Nephron progenitor cell (in vitro differentiated cells): ENCODE data around the gene NUP205.
A peak's percentile ranks its signal among the peaks of the same experiment; 100 is the strongest.

Experiments
- DNase-seq: peaks from one replicate; pipeline ENCODE4 v3.0.0; 2021
- H3K27ac Mint-ChIP-seq: 2 replicates; pipeline ENCODE4 v1.8.0; 2021; ENCODE audit warnings: mild to moderate bottlenecking, moderate library complexity, mixed read lengths
- H3K27me3 Mint-ChIP-seq: 2 replicates; pipeline ENCODE4 v1.8.0; 2021; ENCODE audit warnings: mild to moderate bottlenecking, low read depth, mixed read lengths; ENCODE audit not compliant: poor library complexity
- H3K36me3 Mint-ChIP-seq: 2 replicates; pipeline ENCODE4 v1.8.0; 2021; ENCODE audit warnings: low read depth, mixed read lengths
- H3K4me1 Mint-ChIP-seq: 2 replicates; pipeline ENCODE4 v1.8.0; 2021; ENCODE audit warnings: mixed read lengths
- H3K4me3 Mint-ChIP-seq: 2 replicates; pipeline ENCODE4 v1.8.0; 2021; ENCODE audit warnings: mild to moderate bottlenecking, moderate library complexity, mixed read lengths
- H3K9me3 Mint-ChIP-seq: 2 replicates; pipeline ENCODE4 v1.8.0; 2021; ENCODE audit warnings: mild to moderate bottlenecking, moderate library complexity, mixed read lengths
- CTCF ChIP-seq: fragments of 200-600 bp; sonication (generic); IDR thresholded peaks from 2 replicates; pipeline ENCODE4 v1.5.0; 2021; ENCODE audit warnings: antibody characterized with exemption

NUP205 gene

DNA sequence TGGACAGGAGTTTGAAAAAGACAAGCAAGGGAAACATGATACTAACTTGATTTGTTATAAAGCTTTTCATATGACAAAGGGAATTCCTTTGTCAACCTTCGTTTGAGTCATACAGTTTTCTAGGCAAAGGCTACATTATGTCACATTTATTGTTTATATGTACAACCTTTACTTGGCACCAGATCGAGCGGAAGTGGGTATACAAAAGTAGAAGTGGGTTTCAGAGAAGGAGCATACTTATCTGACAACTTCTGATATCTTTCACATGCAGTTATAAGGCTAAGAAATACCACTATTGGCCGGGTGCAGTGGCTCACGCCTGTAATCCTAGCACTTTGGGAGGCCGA, 115.6 kb downstream of the NUP205 start:
- peaks cover 7% of the 10 kb centered on the region for H3K9me3 Mint-ChIP-seq
- peaks cover 25% of the 10 kb centered on the region for H3K4me1 Mint-ChIP-seq
- H3K36me3 Mint-ChIP-seq = peaks cover 41% of the 10 kb centered on the region
- TF ChIP-seq CTCF = no peak
- no peak for DNase-seq
- peak overlapping the region; percentile 4 for H3K27ac Mint-ChIP-seq
- no peaks in the 10 kb centered on the region for H3K27me3 Mint-ChIP-seq
- H3K4me3 Mint-ChIP-seq = no peak overlapping the region

DNA sequence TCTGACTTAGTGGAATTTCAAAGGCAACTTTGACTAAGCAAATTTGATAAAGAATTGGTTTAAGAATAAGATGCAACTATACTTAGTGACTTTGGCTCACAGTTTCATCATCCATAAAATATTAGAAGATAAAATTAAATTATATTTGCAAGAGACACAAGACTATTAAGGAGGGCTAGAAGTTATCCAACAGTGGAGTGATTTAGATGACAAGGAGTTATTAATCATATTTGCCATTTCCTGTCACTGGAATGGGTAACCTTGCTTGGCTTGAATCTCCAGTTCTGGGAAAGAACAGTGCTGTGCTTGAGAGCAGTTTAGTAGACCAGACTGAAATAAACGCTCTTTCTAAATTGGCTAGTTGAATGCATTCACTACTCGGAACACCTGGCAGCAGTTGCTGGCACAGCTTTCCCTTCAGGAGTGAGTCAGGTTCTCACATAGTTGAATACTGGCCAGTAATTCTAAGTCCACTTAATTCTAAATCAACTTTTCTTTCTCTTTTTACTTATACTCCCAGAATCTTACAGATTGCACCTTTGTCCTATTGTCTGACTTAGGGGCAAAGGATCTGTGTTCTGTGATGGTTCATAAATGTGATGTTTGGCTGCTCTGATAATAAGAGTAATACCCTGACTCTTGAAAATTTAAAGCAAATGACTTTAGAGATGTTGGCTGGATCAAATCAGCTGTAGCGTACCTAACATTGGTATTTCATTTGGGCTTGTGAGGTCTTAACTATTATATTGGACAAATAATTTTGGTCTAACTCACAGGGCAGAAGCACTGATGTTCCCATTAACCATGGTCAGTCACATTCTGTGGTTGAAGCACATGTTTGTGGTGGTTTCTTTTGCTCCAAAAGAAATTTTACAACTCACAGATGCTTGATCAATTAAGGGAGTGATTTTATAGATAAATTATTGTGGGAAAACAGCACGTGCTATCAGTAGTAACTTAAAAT, 121.2 kb downstream of the NUP205 start:
- no peak for DNase-seq
- Mint-ChIP-seq H3K27ac (no peak overlapping the region), H3K4me3 (no peak overlapping the region), H3K9me3 (no peaks in the 10 kb centered on the region), H3K27me3 (peaks cover 4% of the 10 kb centered on the region), H3K4me1 (peaks cover 6% of the 10 kb centered on the region), H3K36me3 (peaks cover 36% of the 10 kb centered on the region)
- TF ChIP-seq CTCF = no peak

DNA sequence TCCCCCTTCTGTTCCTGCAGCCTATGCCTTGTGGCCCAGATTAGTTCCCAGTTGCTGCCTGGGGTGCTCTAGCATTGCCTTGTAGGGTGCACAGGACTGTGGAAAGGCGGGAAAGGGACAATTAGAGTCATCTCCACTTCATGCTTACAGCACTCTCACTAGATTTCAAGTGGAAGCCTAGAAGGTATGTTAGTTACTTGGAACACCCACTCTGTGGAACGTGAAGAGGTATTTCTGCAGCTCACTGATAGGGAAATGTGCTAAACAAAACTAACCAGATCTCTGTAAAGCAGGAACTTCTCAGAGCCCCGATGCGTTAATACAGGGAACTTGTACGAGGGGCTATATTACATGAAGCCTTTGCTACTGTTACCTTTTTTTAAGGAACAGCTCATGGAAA, 124.0 kb downstream of the NUP205 start:
- no peak for TF ChIP-seq CTCF
- H3K9me3 Mint-ChIP-seq = no peaks in the 10 kb centered on the region
- peaks cover 4% of the 10 kb centered on the region for H3K27me3 Mint-ChIP-seq
- no peak overlapping the region for H3K27ac Mint-ChIP-seq
- no peak overlapping the region for H3K4me3 Mint-ChIP-seq
- H3K4me1 Mint-ChIP-seq = peaks cover 12% of the 10 kb centered on the region
- no peak for DNase-seq
- H3K36me3 Mint-ChIP-seq = peaks cover 19% of the 10 kb centered on the region

GRCh38 chr7:135682191-135682590, 124.5 kb downstream of the NUP205 start:
- Mint-ChIP-seq H3K36me3 (peaks cover 21% of the 10 kb centered on the region), H3K27ac (peak overlapping the region; percentile 54), H3K27me3 (peaks cover 4% of the 10 kb centered on the region), H3K4me1 (peaks cover 12% of the 10 kb centered on the region), H3K4me3 (no peak overlapping the region), H3K9me3 (no peaks in the 10 kb centered on the region)
- TF ChIP-seq CTCF = no peak
- DNase-seq = no peak

- no peak for DNase-seq
- Mint-ChIP-seq H3K4me3 (no peak overlapping the region), H3K36me3 (peaks cover 17% of the 10 kb centered on the region), H3K27ac (peak overlapping the region; percentile 78), H3K4me1 (peaks cover 12% of the 10 kb centered on the region), H3K9me3 (no peaks in the 10 kb centered on the region), H3K27me3 (peaks cover 4% of the 10 kb centered on the region)
- TF ChIP-seq CTCF = no peak
These were observed 125.9 kb downstream of the NUP205 start for GRCh38 chr7:135683609-135684008.

DNA sequence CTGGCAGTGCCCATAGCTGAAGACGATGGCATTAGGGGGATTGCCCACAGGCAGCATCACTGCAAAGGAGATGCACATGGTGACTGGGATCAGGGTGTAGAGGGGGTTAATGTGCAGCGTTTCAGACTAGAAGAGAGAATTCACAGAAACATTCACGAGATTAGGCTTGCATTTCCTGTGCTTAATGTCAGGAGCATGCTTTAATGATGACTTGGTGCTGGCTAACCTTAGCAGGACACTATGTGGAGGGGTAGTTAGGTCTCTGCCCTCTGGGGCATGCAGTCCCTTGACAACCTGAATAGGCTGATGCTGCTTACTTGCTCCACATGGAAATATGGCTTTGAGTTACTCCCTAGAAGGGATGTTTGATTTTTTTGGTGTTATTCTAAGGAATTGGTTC, 126.4 kb downstream of the NUP205 start:
- no peak overlapping the region for H3K27ac Mint-ChIP-seq
- TF ChIP-seq CTCF = no peak
- DNase-seq = no peak

More for the DNA sequence above, 126.4 kb downstream of the NUP205 start:
- Mint-ChIP-seq H3K4me1 (peaks cover 12% of the 10 kb centered on the region), H3K36me3 (peaks cover 17% of the 10 kb centered on the region), H3K4me3 (no peak overlapping the region), H3K9me3 (no peaks in the 10 kb centered on the region), H3K27me3 (peaks cover 4% of the 10 kb centered on the region)
